Activated gamma-delta T cell treated with anti-CD3 and anti-CD28 coated beads, Interleukin-2, amount 50 U/mL, for 16 hours (primary cell): Measurements from ENCODE around the gene TENM4.
"Not testable (repeated sequence)": the region's sequence is repeated elsewhere in the genome, so short reads cannot be mapped to it uniquely, and the experiment has no call there.

Source experiments
- DNase-seq: peaks from one replicate; pipeline ENCODE4 v3.0.0-alpha.2; 2020; ENCODE audit warnings: low read depth

TENM4 gene

GRCh38 chr11:78898266-78898775, 542.5 kb downstream of the TENM4 start:
- DNase-seq = no peak

DNA sequence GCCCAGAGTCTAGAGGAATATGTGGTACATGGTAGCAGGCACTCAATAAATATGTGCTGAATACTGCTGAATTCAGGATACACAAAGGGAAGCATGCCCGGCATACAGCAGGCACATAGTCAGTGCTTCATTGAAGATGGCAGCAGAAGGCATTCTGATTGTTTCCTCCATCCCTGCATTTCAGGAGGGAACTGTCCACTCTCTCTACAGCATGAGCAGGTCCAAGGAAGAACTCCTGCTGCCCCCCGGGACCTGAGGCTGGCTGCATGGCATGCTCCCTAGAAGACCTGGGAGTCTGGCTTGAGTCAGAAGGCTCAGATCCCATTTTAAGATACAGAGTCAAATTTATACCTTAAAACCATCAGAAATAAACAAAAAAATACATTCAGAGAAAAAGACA, 546.8 kb downstream of the TENM4 start:
- no peak for DNase-seq

DNA sequence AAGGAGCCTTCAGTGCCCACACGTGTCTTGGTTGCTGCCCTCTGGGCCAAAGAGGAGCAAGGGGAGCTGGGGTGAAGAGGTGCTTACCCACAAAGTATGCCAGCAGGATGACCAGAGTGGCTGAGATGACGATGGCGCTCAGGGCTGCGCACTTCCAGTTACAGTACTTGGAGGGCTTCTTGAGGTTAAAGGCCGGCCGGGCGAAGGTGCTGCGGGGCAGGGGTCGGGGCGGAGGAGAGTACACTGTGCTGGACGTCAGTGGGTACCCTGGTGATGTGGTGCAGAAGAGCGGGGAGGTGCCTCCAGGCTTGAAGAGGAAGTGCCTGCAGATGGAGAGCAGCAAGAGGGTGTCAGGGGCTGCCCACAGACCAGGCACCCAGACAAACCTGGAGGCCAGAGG, 551.1 kb downstream of the TENM4 start:
- DNase-seq = no peak

- DNase-seq = no peak
These were observed 554.2 kb downstream of the TENM4 start for GRCh38 chr11:78886616-78887015.

- no peak for DNase-seq
These were observed 556.1 kb downstream of the TENM4 start for GRCh38 chr11:78884761-78885160.

DNA sequence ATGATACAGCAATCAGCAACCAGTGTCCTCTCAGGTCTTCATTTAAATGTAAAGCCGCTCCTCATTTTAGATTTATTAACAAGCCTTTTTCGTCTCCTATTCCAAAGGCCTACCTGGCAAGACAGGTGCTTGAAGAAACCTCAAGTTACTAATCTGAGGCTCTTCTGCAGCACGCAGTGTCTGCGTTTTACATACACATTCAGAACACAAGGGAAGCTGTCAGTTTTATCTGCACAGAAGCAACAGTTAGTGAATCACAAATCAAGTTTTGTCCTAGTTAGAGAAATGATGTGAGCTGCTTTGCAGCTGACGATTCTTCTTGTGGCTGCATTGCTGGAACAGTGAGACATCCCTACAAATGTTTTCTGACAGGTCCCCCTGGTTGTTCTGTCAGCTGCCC, 557.3 kb downstream of the TENM4 start:
- no peak for DNase-seq

DNA sequence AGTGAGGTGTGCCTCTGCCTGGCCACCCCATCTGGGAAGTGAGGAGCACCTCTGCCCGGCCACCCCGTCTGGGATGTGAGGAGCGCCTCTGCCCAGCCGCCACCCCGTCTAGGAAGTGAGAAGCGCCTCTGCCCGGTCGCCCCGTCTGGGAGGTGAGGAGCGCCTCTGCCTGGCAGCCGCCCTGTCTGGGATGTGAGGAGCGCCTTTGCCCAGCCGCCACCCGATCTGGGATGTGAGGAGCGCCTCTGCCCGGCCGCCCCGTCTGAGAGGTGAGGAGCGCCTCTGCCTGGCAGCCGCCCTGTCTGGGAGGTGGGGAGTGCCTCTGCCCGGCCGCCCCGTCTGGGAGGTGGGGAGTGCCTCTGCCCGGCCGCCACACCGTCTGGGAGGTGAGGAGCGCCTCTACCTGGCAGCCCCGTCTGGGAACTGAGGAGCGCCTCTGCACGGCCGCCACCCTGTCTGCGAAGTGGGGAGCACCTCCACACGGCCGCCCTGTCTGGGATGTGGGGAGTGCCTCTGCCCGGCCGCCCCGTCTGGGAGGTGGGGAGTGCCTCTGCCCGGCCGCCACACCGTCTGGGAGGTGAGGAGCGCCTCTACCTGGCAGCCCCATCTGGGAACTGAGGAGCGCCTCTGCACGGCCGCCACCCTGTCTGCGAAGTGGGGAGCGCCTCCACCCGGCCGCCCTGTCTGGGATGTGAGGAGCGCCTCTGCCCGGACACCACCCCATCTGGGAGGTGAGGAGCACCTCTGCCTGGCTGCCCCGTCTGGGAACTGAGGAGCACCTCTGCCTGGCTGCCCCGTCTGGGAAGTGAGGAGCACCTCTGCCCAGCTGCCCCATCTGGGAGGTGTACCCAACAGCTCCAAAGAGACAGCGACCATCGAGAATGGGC, 561.5 kb downstream of the TENM4 start:
- DNase-seq = not testable (repeated sequence)

GRCh38 chr11:78878631-78879030, 562.2 kb downstream of the TENM4 start:
- DNase-seq = no peak

GRCh38 chr11:78876676-78877075, 564.2 kb downstream of the TENM4 start:
- no peak for DNase-seq

DNA sequence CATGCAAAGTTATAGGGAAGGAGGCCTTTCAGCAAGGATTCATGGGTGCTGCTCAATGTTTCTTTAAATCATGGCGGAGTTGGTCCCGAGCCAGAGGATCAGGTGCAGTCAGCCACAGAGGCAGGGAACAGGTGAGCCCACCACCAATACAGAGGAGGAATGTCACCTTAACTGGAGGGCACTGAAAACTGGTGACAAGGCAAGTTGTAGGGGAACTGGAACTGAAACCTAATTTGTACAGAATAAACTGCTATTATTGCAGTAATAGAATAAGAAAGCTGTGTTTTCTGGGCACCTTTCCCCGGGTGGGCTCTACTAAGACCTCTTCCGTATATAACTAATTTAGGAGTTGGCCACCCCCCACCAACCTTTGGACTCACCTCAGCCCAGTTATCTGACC, 570.2 kb downstream of the TENM4 start:
- DNase-seq = no peak

GRCh38 chr11:78869293-78869692, 571.5 kb downstream of the TENM4 start:
- no peak for DNase-seq

DNA sequence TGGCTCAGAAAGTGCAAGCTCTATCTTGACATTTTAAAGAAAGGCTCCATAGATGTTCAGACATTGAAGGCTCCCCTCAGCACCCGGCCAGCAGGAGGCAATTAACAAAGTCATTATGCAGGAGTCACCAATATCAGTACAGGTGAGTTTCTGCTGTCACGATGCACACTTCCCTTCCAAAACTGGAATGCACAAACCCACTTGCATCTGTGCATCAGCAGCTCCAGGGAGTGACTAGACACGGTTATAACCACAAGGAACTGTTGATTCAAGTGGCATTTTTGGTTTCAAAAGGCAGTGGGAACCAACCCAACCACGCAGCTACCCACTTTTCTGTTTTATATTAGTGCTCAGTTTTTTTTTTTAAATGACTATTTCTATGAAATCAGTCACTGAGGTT, 572.3 kb downstream of the TENM4 start:
- no peak for DNase-seq

DNA sequence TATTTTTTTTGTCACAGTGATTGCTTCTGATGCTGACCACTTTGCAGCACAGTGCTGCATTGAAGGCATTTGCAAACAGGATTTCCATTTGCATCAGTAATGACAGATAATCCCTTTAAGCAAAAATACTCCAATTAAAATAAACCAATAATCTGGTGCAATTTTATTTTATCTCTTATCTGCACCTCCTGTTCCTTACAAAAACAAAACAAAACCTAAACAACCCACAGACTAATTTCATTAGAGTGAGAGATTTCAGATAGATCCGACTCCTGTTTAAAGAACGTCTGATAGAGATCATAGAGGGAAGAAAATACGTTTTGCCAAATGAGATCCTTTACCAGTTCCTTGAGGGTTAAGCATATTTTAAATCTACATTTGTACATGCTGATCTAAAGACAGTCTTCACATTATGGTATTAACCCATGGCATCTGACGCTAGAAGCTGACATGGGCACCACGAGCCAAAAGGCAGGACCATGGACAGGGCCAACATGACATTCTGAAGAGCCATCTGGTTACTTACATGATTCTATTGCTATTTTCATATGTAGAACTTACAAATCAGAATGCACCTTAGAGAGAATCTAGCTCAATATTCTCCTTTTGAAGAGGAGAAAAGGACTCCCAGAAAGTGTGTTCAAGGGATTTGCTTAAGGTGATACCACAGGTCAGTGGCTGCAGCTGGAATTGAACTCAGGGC, 580.0 kb downstream of the TENM4 start:
- no peak for DNase-seq

GRCh38 chr11:78857688-78858087, 583.1 kb downstream of the TENM4 start:
- DNase-seq = no peak

- no peak for DNase-seq
These were observed 584.6 kb downstream of the TENM4 start for GRCh38 chr11:78856211-78856610.

DNA sequence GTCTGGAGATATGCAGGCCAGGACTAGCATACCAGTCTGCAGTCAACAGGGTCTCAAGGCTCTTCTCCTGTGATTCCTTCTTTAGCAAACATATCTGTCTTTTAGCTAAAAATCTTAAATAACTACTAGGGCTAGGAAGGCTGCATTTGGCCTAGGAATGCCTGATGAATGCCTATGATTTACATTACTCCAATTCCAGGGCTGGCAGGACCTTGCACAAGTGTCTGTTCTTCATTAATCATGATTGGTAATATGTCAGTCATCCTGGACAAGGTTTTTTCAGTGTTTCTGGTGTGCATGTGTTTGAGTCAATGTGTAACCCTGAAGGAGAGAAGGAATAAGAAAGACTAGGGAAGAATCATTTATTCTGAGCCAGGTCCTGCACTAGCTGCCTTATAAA, 585.7 kb downstream of the TENM4 start:
- no peak for DNase-seq

DNA sequence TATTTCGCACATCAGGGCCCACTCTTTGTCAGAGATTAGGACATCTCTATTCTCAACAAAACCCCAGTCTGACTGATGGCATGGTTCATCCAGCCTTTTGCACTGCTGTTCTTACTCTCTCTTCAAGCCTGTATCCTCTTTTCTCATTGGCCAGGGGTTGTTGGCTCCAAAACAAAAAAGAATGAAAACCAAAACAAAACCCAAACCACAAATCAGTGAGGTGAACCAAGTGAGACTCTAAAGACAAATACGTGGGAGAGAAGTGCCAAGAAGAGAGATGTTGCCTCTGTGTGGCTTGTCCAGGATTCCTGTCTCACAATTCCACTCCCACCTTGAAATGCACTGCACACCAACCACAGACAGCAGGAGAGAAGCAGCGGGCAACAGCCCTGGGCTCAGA, 587.3 kb downstream of the TENM4 start:
- no peak for DNase-seq

DNA sequence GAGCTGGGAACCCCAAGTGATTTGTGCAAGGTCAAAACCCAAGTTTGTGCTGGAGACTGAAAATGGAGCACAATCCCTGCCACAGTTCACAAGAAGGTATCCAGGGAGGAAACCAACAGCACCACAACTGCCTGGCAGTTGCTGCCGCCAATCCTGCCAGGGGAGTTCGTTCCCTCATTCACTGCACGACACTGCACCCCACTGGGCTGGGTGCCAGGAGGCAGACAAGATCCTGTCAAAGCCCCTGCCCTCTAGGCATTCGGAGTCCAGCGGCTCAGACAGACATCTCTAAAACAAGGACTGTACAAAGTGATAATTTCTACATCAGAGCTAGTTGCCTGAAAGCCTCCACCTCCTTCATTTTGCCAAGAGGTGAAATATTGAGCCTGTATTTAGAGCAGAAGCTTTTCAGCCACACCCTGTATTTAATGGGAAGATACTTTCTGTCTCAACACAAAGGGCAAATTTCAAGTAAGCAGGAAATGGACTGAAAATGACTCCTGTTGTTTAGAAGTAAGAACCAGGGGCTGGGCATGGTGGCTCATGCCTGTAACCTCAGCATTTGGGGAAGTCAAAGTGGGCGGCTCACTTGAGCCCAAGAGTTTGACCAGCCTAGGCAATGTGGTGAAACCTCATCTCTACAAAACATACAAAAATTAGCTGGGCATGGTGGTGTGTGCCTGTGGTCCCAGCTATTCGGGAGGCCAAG, 588.8 kb downstream of the TENM4 start:
- no peak for DNase-seq

DNA sequence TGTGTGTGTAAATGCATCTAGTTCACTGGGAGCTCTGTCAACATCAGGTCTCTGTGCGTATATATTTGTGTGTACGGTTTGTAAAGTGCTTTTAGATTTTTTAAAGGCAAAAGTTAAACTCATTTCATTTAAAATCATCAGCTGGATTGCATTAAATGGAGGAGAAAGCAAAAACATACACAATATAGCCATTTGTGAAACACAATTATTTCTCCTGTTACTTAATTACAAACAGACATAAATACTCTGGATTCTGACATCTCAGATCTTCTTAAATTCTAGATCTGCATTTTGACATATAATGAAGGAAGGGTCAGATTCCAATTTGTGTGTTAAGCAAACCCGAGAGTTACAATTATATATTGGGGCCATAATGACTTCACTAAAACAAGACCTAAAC, 590.8 kb downstream of the TENM4 start:
- DNase-seq = no peak

GRCh38 chr11:78846269-78846668, 594.6 kb downstream of the TENM4 start:
- DNase-seq = no peak

DNA sequence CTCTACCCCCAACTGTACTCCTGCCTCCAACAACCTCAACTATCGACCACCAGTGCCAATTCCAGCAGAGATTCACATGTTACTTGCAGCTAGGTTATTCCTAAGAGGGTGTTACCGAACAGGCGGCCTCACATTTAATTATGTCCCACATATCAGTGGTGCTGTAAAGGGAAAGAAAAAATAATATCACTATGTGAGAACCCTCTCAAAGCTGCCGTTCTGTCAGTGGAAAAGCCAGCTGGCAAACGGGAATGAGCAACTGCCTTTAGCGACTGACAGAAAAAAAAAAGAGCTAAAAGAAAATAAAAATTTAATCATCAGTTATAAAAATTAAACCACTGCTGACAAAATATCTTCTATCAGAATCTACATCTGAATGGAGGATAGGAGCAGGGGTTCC, 595.3 kb downstream of the TENM4 start:
- DNase-seq = no peak

DNA sequence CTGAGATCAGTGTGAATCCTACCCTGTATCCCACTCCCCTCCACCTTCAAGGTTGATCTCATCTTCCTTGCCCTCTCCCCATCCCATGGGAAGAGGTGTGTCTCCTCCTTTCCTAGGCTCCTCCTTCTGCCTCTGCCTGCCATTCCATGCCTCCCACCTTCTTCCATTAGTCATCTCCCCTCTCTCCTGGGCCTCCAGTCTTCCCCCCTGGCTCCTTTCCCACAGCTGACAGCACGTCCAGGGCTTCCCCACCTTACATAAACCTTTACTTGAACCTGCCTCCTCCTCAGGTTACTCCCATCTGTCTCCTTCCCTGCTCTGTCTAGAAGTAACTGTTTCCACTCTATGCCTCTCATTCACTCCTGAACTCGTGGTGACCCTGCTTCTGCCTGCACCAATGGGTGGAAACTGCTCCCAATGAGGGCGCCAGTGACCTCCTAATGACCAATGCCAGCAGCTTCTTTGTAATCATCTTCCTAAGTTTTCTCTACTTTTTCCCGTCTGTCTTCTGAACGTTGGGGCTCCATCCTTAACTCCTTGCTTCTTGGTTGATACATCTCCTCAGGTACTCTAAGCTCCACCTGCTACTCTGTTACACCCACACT, 599.3 kb downstream of the TENM4 start:
- no peak for DNase-seq
